ENCODE measurements around the gene EPS8L2. TPM values are rescaled to one million over a fixed set of nuclear protein-coding genes. Genes with fewer than 3 reads are reported as not detected.

Gene EPS8L2
- total and polyA plus RNA-seq, 11 donors, result 0.72 to 15.5 (median 1.5) TPM

- ATAC-seq (peak; percentile 22 to 53 (median 31)), DNase-seq (no peak)
- Histone ChIP-seq H3K36me3 (no peaks in the 10 kb centered on the region), H3K9me3 (no peaks in the 10 kb centered on the region), H3K4me3 (peak overlapping the region; percentile 86 to 100 (median 96)), H3K27ac (peak overlapping the region; percentile 14 to 92 (median 90)), H3K27me3 (no peaks in the 10 kb centered on the region), H3K4me1 (peaks cover 6 to 31% (median 16%) of the 10 kb centered on the region in 12 donors)
- WGBS, 4 donors, result 26 to 42% (median 30%) methylated on average over 26 to 46 of the region's 46 CpGs
- TF ChIP-seq POLR2A (IDR thresholded peaks at IDR 0.05), result no peak
- TF ChIP-seq, protein P1, sequence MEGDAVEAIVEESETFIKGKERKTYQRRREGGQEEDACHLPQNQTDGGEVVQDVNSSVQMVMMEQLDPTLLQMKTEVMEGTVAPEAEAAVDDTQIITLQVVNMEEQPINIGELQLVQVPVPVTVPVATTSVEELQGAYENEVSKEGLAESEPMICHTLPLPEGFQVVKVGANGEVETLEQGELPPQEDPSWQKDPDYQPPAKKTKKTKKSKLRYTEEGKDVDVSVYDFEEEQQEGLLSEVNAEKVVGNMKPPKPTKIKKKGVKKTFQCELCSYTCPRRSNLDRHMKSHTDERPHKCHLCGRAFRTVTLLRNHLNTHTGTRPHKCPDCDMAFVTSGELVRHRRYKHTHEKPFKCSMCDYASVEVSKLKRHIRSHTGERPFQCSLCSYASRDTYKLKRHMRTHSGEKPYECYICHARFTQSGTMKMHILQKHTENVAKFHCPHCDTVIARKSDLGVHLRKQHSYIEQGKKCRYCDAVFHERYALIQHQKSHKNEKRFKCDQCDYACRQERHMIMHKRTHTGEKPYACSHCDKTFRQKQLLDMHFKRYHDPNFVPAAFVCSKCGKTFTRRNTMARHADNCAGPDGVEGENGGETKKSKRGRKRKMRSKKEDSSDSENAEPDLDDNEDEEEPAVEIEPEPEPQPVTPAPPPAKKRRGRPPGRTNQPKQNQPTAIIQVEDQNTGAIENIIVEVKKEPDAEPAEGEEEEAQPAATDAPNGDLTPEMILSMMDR (IDR thresholded peaks at IDR 0.05), result no peak
- intact Hi-C loops (cut with DNase I), result no loop called here
These were observed 40.5 kb downstream of the EPS8L2 start for GRCh38 chr11:746289-747157.

DNA sequence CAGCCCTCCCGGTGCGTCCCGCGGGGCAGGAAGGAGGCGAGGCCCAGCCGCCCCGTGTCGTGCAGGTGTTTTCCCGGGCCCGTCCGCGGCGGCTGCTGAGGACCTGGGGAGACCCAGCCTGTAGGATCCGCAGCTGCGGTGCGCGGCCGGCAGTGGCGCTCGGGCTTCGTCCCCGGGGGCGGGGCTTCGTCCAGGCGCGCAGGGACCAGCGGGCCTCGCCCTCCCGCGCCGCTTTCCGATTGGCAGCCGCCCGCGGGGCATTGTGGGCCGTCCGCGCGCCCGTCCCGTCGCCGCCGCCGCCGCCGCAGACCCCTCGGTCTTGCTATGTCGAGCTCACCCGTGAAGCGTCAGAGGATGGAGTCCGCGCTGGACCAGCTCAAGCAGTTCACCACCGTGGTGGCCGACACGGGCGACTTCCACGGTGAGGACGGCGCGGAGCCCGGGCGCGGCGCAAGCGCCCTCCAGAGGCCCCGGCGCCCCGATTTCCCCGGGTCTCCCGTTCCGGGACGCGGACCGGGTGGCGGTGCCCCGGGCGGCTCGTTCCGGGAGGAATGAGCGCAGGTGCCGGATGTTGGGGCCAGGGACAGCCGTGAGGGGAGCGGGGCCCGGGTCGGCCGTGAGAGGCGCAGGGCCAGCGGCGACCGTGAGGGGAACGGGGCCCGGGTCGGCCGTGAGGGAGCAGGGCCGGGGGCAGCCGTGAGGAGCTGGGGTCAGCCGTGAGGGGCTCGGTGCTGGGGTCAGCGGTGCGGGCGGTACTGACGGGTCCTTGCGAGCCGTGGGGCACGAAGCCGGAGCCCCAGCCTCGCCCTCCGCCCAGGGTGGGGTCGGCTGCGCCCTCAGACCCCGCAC lies 41.4 kb downstream of the EPS8L2 start, which contains the start of gene TALDO1:
Gene TALDO1 (plus strand): TSS at position 307 of the 849 bp plus-strand sequence. CDS start 18 bp downstream, at position 325.
- 0 to 2% (median 0%) methylated on average over 9 to 112 of the region's 112 CpGs for WGBS, 4 donors
- H3K4me3 ChIP-seq, result peak within 1 kb of the TSS; percentile 86 to 100 (median 96)
- intact Hi-C loops (cut with DNase I), result no loop called here

GRCh38 chr11:748007-748359 lies 42.0 kb downstream of the EPS8L2 start:
- Histone ChIP-seq H3K4me3 (peak overlapping the region; percentile 86 to 100 (median 96)), H3K27me3 (no peaks in the 10 kb centered on the region), H3K27ac (peak overlapping the region in 10 of 12 donors; percentile 78 to 92 (median 90)), H3K9me3 (no peaks in the 10 kb centered on the region), H3K36me3 (peaks cover 0 to 12% (median 0%) of the 10 kb centered on the region in 9 donors), H3K4me1 (peaks cover 6 to 31% (median 16%) of the 10 kb centered on the region in 12 donors)
- no peak for DNase-seq
- ATAC-seq, result peak in 2 of 4 donors; percentile 1 to 4
- TF ChIP-seq POLR2A (IDR thresholded peaks at IDR 0.05), result no peak
- TF ChIP-seq, protein P1 (IDR thresholded peaks at IDR 0.05), result no peak
- intact Hi-C loops (cut with DNase I), result no loop called here
- 9 to 20% (median 12%) methylated on average over 10 to 18 of the region's 18 CpGs for WGBS, 4 donors

More for the DNA sequence above, 41.4 kb downstream of the EPS8L2 start, which contains the start of gene TALDO1:
- Histone ChIP-seq H3K4me1 (peaks cover 6 to 31% (median 16%) of the 10 kb centered on the region in 12 donors), H3K9me3 (no peaks in the 10 kb centered on the region), H3K27me3 (no peaks in the 10 kb centered on the region), H3K27ac (peak within 1 kb of the TSS; percentile 16 to 92 (median 90)), H3K36me3 (peaks cover 0 to 8% (median 0%) of the 10 kb centered on the region in 9 donors)
- peak; percentile 91 to 97 (median 93) for DNase-seq
- ATAC-seq, result peak; percentile 91 to 98 (median 98)
- TF ChIP-seq POLR2A (IDR thresholded peaks at IDR 0.05), result peak in 1 of 2 donors; percentile 77
- TF ChIP-seq, protein P1 (IDR thresholded peaks at IDR 0.05), result peak in 8 of 12 donors; percentile 7 to 35 (median 26)
